Stomach (tissue), 9 donors: ENCODE results near the gene CYTH1. TPM values are rescaled to one million over a fixed set of nuclear protein-coding genes. Genes with fewer than 3 reads are reported as not detected.

Experiments
- DNase-seq, 2 donors: peaks; one replicate each; pipeline versions ENCODE4 v3.0.0 to v3.0.0-alpha.2; 2013 to 2019
- H3K27ac ChIP-seq, 5 donors: fragments of 200-600 bp in 4 of 5; sonication (generic) in 4 of 5; one replicate each; pipeline ENCODE4 v1.5.1; 2013 to 2019; ENCODE audit warnings: mild to moderate bottlenecking in 1 of 5, moderate library complexity in 1 of 5
- H3K27me3 ChIP-seq, 3 donors: fragments of 200-600 bp; sonication (generic); one replicate each; pipeline ENCODE4 v1.5.1; 2017 to 2019; ENCODE audit warnings: mixed run types in 1 of 3
- H3K36me3 ChIP-seq, 4 donors: fragments of 200-600 bp; sonication (generic); 1 replicate in 3 of 4; 2 replicates in 1 of 4; pipeline ENCODE4 v1.5.1; 2016 to 2019
- H3K4me1 ChIP-seq, 4 donors: fragments of 200-600 bp; sonication (generic); one replicate each; pipeline ENCODE4 v1.5.1; 2016 to 2019
- H3K4me3 ChIP-seq, 4 donors: fragments of 200-600 bp; sonication (generic) in 3 of 4; one replicate each; pipeline ENCODE4 v1.5.1; 2016 to 2019; ENCODE audit warnings: mild to moderate bottlenecking in 1 of 4
- H3K9me3 ChIP-seq, 4 donors: fragments of 200-600 bp; sonication (generic); one replicate each; pipeline ENCODE4 v1.5.1; 2016 to 2019
- EP300 ChIP-seq: sonication (generic); formaldehyde crosslinking; IDR thresholded peaks from one replicate; pipeline ENCODE4 v1.6.1; 2017; ENCODE audit warnings: antibody characterized with exemption
- POLR2A ChIP-seq, 4 donors: fragments of 450-650 bp; IDR thresholded peaks; one replicate each; pipeline ENCODE4 v1.6.1; 2016; ENCODE audit warnings: antibody characterized with exemption in 4 of 4, control low read depth in 2 of 4, mild to moderate bottlenecking in 1 of 4, moderate library complexity in 1 of 4
- POLR2AphosphoS5 ChIP-seq, 3 donors: sonication (generic); formaldehyde crosslinking; IDR thresholded peaks; one replicate each; pipeline ENCODE4 v1.6.1; 2016; ENCODE audit warnings: antibody characterized with exemption in 3 of 3
- WGBS, 5 donors: extraction: QIAGEN DNeasy Blood & Tissue Kit in 3 of 5; methylation state at CpG; one replicate each; pipeline versions ENCODE4 v1.1.5 to v1.1.7; 2013 to 2018; 5-methylcytosine and 5-hydroxymethylcytosine counted together
- intact Hi-C: fragments of 100-400 bp; cut with DNase I; formaldehyde crosslinking; loops from one replicate; pipeline ENCODE4 v1.15.1; 2023; ENCODE audit warnings: low total_unique reads
- polyA plus RNA-seq, 3 donors: library from polyadenylated mRNA; stranded (reverse); fragments of 200-250 nt; gene quantifications; one replicate each; pipeline ENCODE4 v1.2.3, GENCODE V29; 2013
- total RNA-seq, 5 donors: library from RNA; depleted of rRNA; stranded (reverse); fragments of >200 nt; gene quantifications; one replicate each; pipeline versions ENCODE4 v1.1.0 to v1.2.3, GENCODE V29; 2014 to 2016
- TF ChIP-seq, protein P1 (sequence below), 7 experiments: fragments of 450-650 bp in 4 of 7; fragments of 200-600 bp in 3 of 7; sonication (generic) in 3 of 7; IDR thresholded peaks; one replicate each; pipeline ENCODE4 v1.5.1; 2016 to 2019; ENCODE audit warnings: antibody characterized with exemption in 7 of 7, control low read depth in 2 of 7, mild to moderate bottlenecking in 1 of 7
- donor health status: healthy with polysubstance abuse.
- donor health status: Bipolar disorder and iron deficiency.
- donor health status: healthy.

Gene CYTH1
- total and polyA plus RNA-seq, 8 donors: 29.6 to 137 (median 55.9) TPM

DNA sequence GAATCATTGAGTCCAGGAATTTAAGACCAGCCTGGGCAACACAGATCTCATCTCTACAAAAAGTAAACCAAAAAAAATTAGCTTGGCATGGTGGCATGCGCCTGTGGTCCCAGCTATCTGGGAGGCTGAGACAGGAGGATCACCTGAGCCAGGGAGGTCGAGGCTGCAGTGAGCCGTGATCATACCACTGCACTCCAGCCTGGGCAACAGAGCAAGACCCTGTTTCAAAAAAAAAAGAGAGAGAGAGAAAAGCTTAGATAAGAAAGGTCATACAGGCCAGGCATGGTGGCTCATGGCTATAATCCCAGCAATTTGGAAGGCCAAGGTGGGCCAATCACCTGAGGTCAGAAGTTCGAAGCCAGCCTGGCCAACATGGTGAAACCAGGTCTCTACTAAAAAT is 141.4 kb downstream of the CYTH1 start:
- TF ChIP-seq, protein P1, sequence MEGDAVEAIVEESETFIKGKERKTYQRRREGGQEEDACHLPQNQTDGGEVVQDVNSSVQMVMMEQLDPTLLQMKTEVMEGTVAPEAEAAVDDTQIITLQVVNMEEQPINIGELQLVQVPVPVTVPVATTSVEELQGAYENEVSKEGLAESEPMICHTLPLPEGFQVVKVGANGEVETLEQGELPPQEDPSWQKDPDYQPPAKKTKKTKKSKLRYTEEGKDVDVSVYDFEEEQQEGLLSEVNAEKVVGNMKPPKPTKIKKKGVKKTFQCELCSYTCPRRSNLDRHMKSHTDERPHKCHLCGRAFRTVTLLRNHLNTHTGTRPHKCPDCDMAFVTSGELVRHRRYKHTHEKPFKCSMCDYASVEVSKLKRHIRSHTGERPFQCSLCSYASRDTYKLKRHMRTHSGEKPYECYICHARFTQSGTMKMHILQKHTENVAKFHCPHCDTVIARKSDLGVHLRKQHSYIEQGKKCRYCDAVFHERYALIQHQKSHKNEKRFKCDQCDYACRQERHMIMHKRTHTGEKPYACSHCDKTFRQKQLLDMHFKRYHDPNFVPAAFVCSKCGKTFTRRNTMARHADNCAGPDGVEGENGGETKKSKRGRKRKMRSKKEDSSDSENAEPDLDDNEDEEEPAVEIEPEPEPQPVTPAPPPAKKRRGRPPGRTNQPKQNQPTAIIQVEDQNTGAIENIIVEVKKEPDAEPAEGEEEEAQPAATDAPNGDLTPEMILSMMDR (IDR thresholded peaks at IDR 0.05): no peak
- TF ChIP-seq EP300: no peak
- no peak for TF ChIP-seq POLR2A (IDR thresholded peaks at IDR 0.05)
- no peak for TF ChIP-seq POLR2AphosphoS5 (IDR thresholded peaks at IDR 0.05)
- Histone ChIP-seq H3K36me3 (no peaks in the 10 kb centered on the region), H3K27ac (no peak overlapping the region), H3K4me1 (no peaks in the 10 kb centered on the region), H3K4me3 (no peak overlapping the region), H3K9me3 (no peaks in the 10 kb centered on the region), H3K27me3 (peaks cover 0 to 3% (median 0%) of the 10 kb centered on the region in 3 donors)
- no peak for DNase-seq
- 73 to 90% (median 79%) methylated on average over 4 of the region's 4 CpGs for WGBS, 5 donors
- intact Hi-C loops: no loop called here

GRCh38 chr17:78637643-78638420 is 144.2 kb downstream of the CYTH1 start:
- no peaks in the 10 kb centered on the region for H3K4me1 ChIP-seq
- H3K9me3 ChIP-seq: no peaks in the 10 kb centered on the region
- intact Hi-C loops: no loop called here
- TF ChIP-seq, protein P1 (IDR thresholded peaks at IDR 0.05): no peak
- TF ChIP-seq EP300: no peak
- no peak for TF ChIP-seq POLR2A (IDR thresholded peaks at IDR 0.05)
- no peak for TF ChIP-seq POLR2AphosphoS5 (IDR thresholded peaks at IDR 0.05)
- H3K36me3 ChIP-seq: no peaks in the 10 kb centered on the region
- no peak for DNase-seq
- H3K27me3 ChIP-seq: no peaks in the 10 kb centered on the region
- WGBS, 5 donors: 83 to 90% (median 88%) methylated on average over 16 of the region's 16 CpGs
- H3K4me3 ChIP-seq: no peak overlapping the region
- no peak overlapping the region for H3K27ac ChIP-seq

GRCh38 chr17:78637146-78637545 is 144.9 kb downstream of the CYTH1 start:
- no peak overlapping the region for H3K27ac ChIP-seq
- H3K36me3 ChIP-seq: no peaks in the 10 kb centered on the region
- 80 to 89% (median 86%) methylated on average over 11 of the region's 11 CpGs for WGBS, 5 donors
- TF ChIP-seq EP300 (no peak), POLR2AphosphoS5 (IDR thresholded peaks at IDR 0.05) (no peak), POLR2A (IDR thresholded peaks at IDR 0.05) (no peak)
- TF ChIP-seq, protein P1 (IDR thresholded peaks at IDR 0.05): no peak
- H3K4me3 ChIP-seq: no peak overlapping the region
- intact Hi-C loops: no loop called here
- no peaks in the 10 kb centered on the region for H3K4me1 ChIP-seq
- H3K27me3 ChIP-seq: no peaks in the 10 kb centered on the region
- H3K9me3 ChIP-seq: no peaks in the 10 kb centered on the region
- DNase-seq: no peak

- TF ChIP-seq, protein P1 (IDR thresholded peaks at IDR 0.05): no peak
- TF ChIP-seq POLR2AphosphoS5 (IDR thresholded peaks at IDR 0.05) (no peak), EP300 (no peak), POLR2A (IDR thresholded peaks at IDR 0.05) (no peak)
- H3K9me3 ChIP-seq: no peaks in the 10 kb centered on the region
- no peak for DNase-seq
- 80 to 89% (median 83%) methylated on average over 4 of the region's 4 CpGs for WGBS, 5 donors
- no peaks in the 10 kb centered on the region for H3K36me3 ChIP-seq
- no peak overlapping the region for H3K27ac ChIP-seq
- H3K4me3 ChIP-seq: no peak overlapping the region
- H3K27me3 ChIP-seq: no peaks in the 10 kb centered on the region
- H3K4me1 ChIP-seq: peaks cover 0 to 9% (median 5%) of the 10 kb centered on the region in 4 donors
- intact Hi-C loops: no loop called here
Measured at GRCh38 chr17:78634154-78634553, 147.9 kb downstream of the CYTH1 start.
